Measurements from ENCODE around the gene CSE1L. TPM values are rescaled to one million over a fixed set of nuclear protein-coding genes. Genes with fewer than 3 reads are reported as not detected.
"Not testable (repeated sequence)": the region's sequence is repeated elsewhere in the genome, so short reads cannot be mapped to it uniquely, and the experiment has no call there.

CSE1L gene
- total RNA-seq, 2 donors from 2014 or later: 69.1 to 108 TPM

- Mint-ChIP-seq H3K36me3 (peaks cover 36% of the 10 kb centered on the region), H3K9me3 (no peaks in the 10 kb centered on the region), H3K4me3 (no peak overlapping the region), H3K4me1 (ENCODE audit: low read depth in 2 of 2) (peaks cover 21 to 22% of the 10 kb centered on the region in 2 donors), H3K27ac (no peak overlapping the region), H3K27me3 (no peaks in the 10 kb centered on the region)
- no peak for DNase-seq (ENCODE audit: low spot score)
- ATAC-seq: no peak
Observed at GRCh38 chr20:49098136-49098535, 52.0 kb downstream of the CSE1L start.

- no peak for ATAC-seq
- no peak for DNase-seq (ENCODE audit: low spot score)
- H3K27me3 Mint-ChIP-seq: no peaks in the 10 kb centered on the region
- H3K9me3 Mint-ChIP-seq: no peaks in the 10 kb centered on the region
- no peak overlapping the region for H3K4me3 Mint-ChIP-seq
- H3K4me1 Mint-ChIP-seq (ENCODE audit: low read depth in 2 of 2): peaks cover 28 to 30% of the 10 kb centered on the region in 2 donors
- H3K27ac Mint-ChIP-seq: no peak overlapping the region
- H3K36me3 Mint-ChIP-seq: peaks cover 41% of the 10 kb centered on the region
Observed at GRCh38 chr20:49099011-49099410, 52.9 kb downstream of the CSE1L start.

- ATAC-seq: not testable (repeated sequence)
- peaks cover 32 to 33% of the 10 kb centered on the region in 2 donors for H3K4me1 Mint-ChIP-seq (ENCODE audit: low read depth in 2 of 2)
- peaks cover 32% of the 10 kb centered on the region for H3K36me3 Mint-ChIP-seq
Observed at GRCh38 chr20:49100292-49100691, 54.2 kb downstream of the CSE1L start.

GRCh38 chr20:49100972-49101371, 54.9 kb downstream of the CSE1L start:
- peaks cover 32 to 33% of the 10 kb centered on the region in 2 donors for H3K4me1 Mint-ChIP-seq (ENCODE audit: low read depth in 2 of 2)
- peak overlapping the region; percentile 15 to 57 for H3K27ac Mint-ChIP-seq
- ATAC-seq: peak in 1 of 2 donors; percentile 21
- no peaks in the 10 kb centered on the region for H3K27me3 Mint-ChIP-seq
- no peaks in the 10 kb centered on the region for H3K9me3 Mint-ChIP-seq
- peaks cover 31% of the 10 kb centered on the region for H3K36me3 Mint-ChIP-seq
- peak overlapping the region; percentile 48 for H3K4me3 Mint-ChIP-seq
- DNase-seq (ENCODE audit: low spot score): no peak

More at GRCh38 chr20:49100292-49100691, 54.2 kb downstream of the CSE1L start:
- not testable (repeated sequence) for DNase-seq (ENCODE audit: low spot score); H3K9me3 Mint-ChIP-seq; H3K27me3 Mint-ChIP-seq; H3K27ac Mint-ChIP-seq
- H3K4me3 Mint-ChIP-seq: peak overlapping the region; percentile 48

- Mint-ChIP-seq H3K9me3 (no peaks in the 10 kb centered on the region), H3K27ac (peak overlapping the region; percentile 15 to 62), H3K4me1 (ENCODE audit: low read depth in 2 of 2) (peaks cover 32 to 33% of the 10 kb centered on the region in 2 donors), H3K4me3 (no peak overlapping the region), H3K27me3 (no peaks in the 10 kb centered on the region), H3K36me3 (peaks cover 18% of the 10 kb centered on the region)
- ATAC-seq: no peak
- no peak for DNase-seq (ENCODE audit: low spot score)
Observed at GRCh38 chr20:49103019-49103418, 56.9 kb downstream of the CSE1L start.

GRCh38 chr20:49103647-49104364, 57.7 kb downstream of the CSE1L start:
- no peak for ATAC-seq
- Mint-ChIP-seq H3K9me3 (no peaks in the 10 kb centered on the region), H3K27ac (peak overlapping the region; percentile 48 to 62), H3K36me3 (peaks cover 18% of the 10 kb centered on the region), H3K4me3 (no peak overlapping the region), H3K27me3 (no peaks in the 10 kb centered on the region), H3K4me1 (ENCODE audit: low read depth in 2 of 2) (peaks cover 37 to 38% of the 10 kb centered on the region in 2 donors)
- no peak for DNase-seq (ENCODE audit: low spot score)

- no peak for DNase-seq (ENCODE audit: low spot score)
- H3K9me3 Mint-ChIP-seq: no peaks in the 10 kb centered on the region
- H3K27me3 Mint-ChIP-seq: no peaks in the 10 kb centered on the region
- peaks cover 18% of the 10 kb centered on the region for H3K36me3 Mint-ChIP-seq
- peak in 1 of 2 donors; percentile 21 for ATAC-seq
- H3K4me3 Mint-ChIP-seq: no peak overlapping the region
- H3K4me1 Mint-ChIP-seq (ENCODE audit: low read depth in 2 of 2): peaks cover 38% of the 10 kb centered on the region in 2 donors
- peak overlapping the region; percentile 48 to 62 for H3K27ac Mint-ChIP-seq
Observed at GRCh38 chr20:49104365-49104648, 58.2 kb downstream of the CSE1L start.

GRCh38 chr20:49104979-49105547, 59.0 kb downstream of the CSE1L start:
- not testable (repeated sequence) for H3K9me3 Mint-ChIP-seq; H3K27me3 Mint-ChIP-seq; H3K4me3 Mint-ChIP-seq; ATAC-seq; DNase-seq (ENCODE audit: low spot score); H3K27ac Mint-ChIP-seq
- H3K36me3 Mint-ChIP-seq: peaks cover 21% of the 10 kb centered on the region
- H3K4me1 Mint-ChIP-seq (ENCODE audit: low read depth in 2 of 2): peaks cover 38 to 41% of the 10 kb centered on the region in 2 donors

- Mint-ChIP-seq H3K4me3 (no peak overlapping the region), H3K27ac (no peak overlapping the region), H3K4me1 (ENCODE audit: low read depth in 2 of 2) (peaks cover 36 to 39% of the 10 kb centered on the region in 2 donors), H3K27me3 (no peaks in the 10 kb centered on the region), H3K9me3 (no peaks in the 10 kb centered on the region), H3K36me3 (peaks cover 26% of the 10 kb centered on the region)
- ATAC-seq (no peak), DNase-seq (ENCODE audit: low spot score) (no peak)
Observed at GRCh38 chr20:49106328-49106727, 60.2 kb downstream of the CSE1L start.

GRCh38 chr20:49110767-49111694, 64.9 kb downstream of the CSE1L start:
- DNase-seq (ENCODE audit: low spot score): no peak
- no peak overlapping the region for H3K4me3 Mint-ChIP-seq
- no peaks in the 10 kb centered on the region for H3K27me3 Mint-ChIP-seq
- H3K36me3 Mint-ChIP-seq: peaks cover 19% of the 10 kb centered on the region
- H3K9me3 Mint-ChIP-seq: no peaks in the 10 kb centered on the region
- peak in 1 of 2 donors; percentile 44 for ATAC-seq
- peaks cover 13 to 17% of the 10 kb centered on the region in 2 donors for H3K4me1 Mint-ChIP-seq (ENCODE audit: low read depth in 2 of 2)
- peak overlapping the region in 1 of 2 donors; percentile 59 for H3K27ac Mint-ChIP-seq

- Mint-ChIP-seq H3K27ac (no peak overlapping the region), H3K27me3 (no peaks in the 10 kb centered on the region), H3K36me3 (peaks cover 27% of the 10 kb centered on the region), H3K9me3 (no peaks in the 10 kb centered on the region), H3K4me1 (ENCODE audit: low read depth in 2 of 2) (peaks cover 13 to 17% of the 10 kb centered on the region in 2 donors), H3K4me3 (no peak overlapping the region)
- ATAC-seq: no peak
- DNase-seq (ENCODE audit: low spot score): no peak
Observed at GRCh38 chr20:49112596-49113274, 66.6 kb downstream of the CSE1L start.

GRCh38 chr20:49115564-49115963, 69.5 kb downstream of the CSE1L start:
- Mint-ChIP-seq H3K4me3 (no peak overlapping the region), H3K36me3 (peaks cover 35% of the 10 kb centered on the region), H3K27me3 (no peaks in the 10 kb centered on the region), H3K27ac (no peak overlapping the region), H3K9me3 (no peaks in the 10 kb centered on the region), H3K4me1 (ENCODE audit: low read depth in 2 of 2) (peaks cover 7 to 18% of the 10 kb centered on the region in 2 donors)
- ATAC-seq: no peak
- no peak for DNase-seq (ENCODE audit: low spot score)

GRCh38 chr20:49118307-49118706, 72.2 kb downstream of the CSE1L start:
- no peak overlapping the region for H3K4me3 Mint-ChIP-seq
- H3K27ac Mint-ChIP-seq: peak overlapping the region in 1 of 2 donors; percentile 2
- ATAC-seq (no peak), DNase-seq (ENCODE audit: low spot score) (no peak)
- H3K27me3 Mint-ChIP-seq: no peaks in the 10 kb centered on the region
- H3K36me3 Mint-ChIP-seq: peaks cover 29% of the 10 kb centered on the region
- no peaks in the 10 kb centered on the region for H3K9me3 Mint-ChIP-seq
- H3K4me1 Mint-ChIP-seq (ENCODE audit: low read depth in 2 of 2): peaks cover 3 to 13% of the 10 kb centered on the region in 2 donors
